Upper lobe of left lung (tissue), 4 donors: ENCODE data around the gene DAPK2.

ENCODE experiments used
- CTCF ChIP-seq, 6 experiments: fragments of 450-650 bp in 4 of 6; fragments of 200-600 bp in 2 of 6; sonication (generic) in 2 of 6; IDR thresholded peaks; one replicate each; pipeline ENCODE4 v1.5.1; 2016 to 2019; ENCODE audit warnings: antibody characterized with exemption in 6 of 6
- POLR2AphosphoS5 ChIP-seq, 2 donors: sonication (generic); formaldehyde crosslinking; IDR thresholded peaks; one replicate each; pipeline ENCODE4 v1.5.1; 2017; ENCODE audit warnings: antibody characterized with exemption in 2 of 2

GRCh38 chr15:64089543-64090280, 43.4 kb upstream of the DAPK2 start:
- TF ChIP-seq CTCF (IDR thresholded peaks at IDR 0.05) (no peak), POLR2AphosphoS5 (IDR thresholded peaks at IDR 0.05) (no peak)
